Activated CD4-positive, alpha-beta T cell treated with anti-CD3 and anti-CD28 coated beads, Interleukin-10, Interleukin-2, amounts not matched to agents 100 ng/mL and 50 ng/mL, durations not matched to agents 16 hours and 8 hours (primary cell): Measurements from ENCODE around the gene HIPK1.

Experiments used
- DNase-seq: peaks from one replicate; pipeline ENCODE4 v3.0.0-alpha.2; 2020

HIPK1 gene

DNA sequence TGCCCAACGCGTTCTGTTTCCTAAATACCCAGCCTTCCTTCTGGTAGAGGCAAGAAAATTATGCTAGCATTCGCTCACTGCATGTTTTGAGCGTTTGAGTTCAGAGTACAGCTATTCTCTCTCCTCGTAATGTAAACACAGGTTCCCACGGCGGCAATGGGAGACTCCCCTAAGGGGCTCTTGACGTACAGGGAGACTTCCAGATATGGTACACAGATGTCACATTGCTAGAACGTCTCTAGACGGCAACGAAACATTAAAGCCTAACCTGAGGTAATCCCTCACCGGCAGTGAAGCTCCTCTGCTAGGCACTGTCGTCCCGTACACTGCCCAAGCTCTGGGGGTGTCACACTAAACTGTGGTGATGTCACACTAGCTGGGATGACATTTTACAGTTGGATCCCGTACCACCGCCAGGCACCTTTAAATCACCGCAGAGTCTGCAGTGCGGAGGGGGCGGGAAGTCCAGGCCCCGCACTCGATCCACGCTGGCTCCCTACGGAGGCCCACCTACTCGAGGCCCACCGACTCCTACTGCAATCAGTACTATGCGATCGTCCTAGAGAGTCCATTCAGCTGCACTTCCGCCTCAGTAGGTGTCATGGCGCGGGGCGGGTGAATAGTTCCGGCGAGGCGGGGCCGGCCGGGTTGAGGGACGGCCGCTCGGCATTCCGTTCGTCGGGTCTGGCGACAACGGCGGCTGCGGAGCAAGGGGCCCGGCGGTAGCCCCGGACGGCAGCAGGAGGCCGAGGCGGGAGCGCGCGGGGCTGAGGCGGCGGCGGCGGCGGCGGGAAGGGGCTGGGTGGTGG is at the start of gene HIPK1:
TSS of gene HIPK1 (plus strand) at position 384 of the 809 bp plus-strand sequence.
- peak; percentile 94 for DNase-seq

DNA sequence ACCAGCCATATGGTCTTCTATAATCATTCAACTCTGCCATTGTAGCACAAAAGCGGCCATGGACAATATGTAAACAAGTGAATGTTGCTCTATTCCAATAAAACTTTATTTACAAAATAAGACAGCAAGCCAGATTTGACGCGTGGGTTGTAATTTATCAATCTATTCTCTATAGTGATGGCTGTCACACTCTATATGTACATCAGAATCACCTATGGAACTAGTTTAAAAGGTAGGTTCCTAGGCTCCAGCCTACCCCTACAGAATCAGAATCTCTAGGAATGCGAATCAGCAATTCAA is 49.4 kb upstream of the HIPK1 start:
- no peak for DNase-seq

DNA sequence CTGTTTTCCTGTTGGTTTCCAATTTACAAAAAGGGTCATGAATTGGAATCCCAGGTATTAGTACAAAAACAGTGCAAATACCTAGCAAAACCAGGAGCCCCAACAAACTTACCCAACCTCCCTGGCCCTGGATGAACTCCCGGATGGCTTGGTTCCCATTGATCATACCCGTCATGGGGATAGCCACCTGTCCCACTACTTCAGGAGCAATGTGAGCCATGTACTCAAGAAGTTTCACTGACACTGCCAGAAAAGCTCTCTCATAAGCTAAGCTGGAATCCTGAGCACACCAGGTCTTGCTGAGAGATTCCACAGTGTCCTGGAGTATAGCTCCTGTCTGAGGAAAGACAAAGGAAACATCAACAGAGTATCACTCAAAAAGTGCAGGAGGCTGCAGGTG is 47.5 kb upstream of the HIPK1 start:
- DNase-seq: no peak

DNA sequence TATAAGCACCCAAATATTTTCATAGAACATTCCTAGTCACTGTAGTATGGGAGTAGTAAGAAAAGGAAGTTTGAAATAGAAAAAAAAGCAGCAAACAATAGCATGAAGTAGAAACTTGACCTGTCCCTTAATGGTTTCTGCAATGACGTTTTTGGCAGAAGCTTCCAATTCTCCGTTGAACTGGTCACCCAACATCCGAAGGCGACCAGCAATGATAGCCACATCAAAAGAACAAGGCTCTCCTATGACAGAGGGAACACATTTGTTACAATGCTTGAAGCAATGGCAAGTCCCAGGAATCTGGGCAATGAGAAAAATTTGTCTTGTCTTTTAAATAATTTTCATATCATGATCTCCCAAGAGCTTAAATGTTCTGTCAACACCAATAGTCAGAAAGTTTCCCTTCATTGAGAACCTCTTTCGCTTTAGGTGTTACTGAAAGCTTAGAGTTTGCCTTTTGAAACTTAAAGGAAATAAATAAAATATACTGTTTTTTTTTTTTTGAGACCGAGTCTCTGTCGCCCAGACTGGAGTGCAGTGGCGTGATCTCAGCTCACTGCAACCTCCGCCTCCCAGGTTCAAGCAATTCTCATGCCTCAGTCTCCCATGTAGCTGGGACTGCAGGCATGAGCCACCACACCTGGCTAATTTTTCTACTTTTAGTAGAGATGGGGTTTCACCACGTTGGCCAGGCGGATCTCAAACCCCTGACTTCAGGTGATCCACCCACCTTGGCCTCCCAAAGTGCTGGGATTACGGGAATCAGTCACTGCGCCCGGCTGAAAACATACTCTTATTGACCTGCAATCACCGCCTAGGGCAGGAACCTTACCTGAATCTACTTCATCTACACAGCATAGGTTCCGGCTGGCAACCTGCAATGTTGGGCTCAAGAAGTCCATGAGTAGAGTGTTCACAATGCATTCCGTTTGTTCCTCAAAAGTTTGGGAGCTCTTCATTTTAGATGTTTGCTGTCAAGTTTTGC is 42.4 kb upstream of the HIPK1 start:
- no peak for DNase-seq

DNA sequence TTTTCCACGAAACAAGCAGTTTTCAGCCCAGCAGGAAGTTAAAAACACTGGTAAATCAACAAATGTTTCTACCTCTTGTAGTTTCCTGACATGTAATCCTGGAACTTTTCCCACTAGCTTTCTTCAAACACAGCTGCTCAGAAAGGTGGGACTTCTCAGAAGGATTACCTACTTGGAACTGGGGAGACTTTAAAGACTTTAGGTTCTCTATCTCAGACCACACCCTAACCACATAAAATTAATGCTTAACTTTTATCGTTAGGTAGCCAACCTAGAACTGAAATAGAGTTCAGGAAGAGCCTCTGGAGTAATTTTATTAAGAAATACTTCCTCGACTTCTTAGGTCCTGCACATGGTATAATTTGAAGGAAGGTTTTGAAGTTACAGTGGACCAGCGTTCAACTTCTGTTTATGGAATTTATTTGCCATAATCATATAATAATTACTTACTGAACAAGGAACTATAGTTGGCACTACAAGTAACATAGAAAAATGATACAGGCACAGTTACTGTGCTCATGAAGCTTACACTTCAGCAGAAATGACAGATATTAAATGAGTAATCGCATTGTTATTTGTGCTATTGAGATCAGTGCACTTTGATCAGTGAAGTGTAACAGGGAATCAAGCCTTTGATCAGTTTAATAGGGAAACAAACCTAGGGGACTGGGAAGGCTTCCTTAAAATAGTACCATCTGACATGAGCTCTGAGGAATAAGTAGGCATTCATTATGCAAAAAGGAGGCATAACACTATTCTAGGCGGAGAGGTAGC is 41.5 kb upstream of the HIPK1 start, which contains the start of gene BCL2L15:
TSS of gene BCL2L15 (minus strand) at position 180 of the 774 bp plus-strand sequence. CDS start 206 bp downstream, outside the sequence.
- no peak for DNase-seq

DNA sequence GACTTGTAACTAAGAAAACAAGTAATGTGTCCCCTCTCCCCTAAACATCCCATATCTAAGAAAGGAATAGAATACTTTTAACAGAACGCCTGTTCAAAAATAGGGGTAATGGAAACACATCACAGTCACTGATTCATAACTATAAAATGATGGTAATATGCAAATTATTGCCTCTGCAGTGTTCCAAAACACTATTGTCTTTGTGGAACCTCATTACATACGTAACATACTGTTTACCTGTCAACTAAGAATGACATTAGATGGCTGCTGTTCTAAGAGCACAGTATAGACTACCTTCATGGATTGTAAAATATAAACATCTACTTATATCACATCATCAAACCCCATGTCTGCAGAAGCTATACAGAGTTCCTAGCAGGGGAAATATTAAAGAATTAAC is 38.3 kb upstream of the HIPK1 start:
- DNase-seq: no peak

DNA sequence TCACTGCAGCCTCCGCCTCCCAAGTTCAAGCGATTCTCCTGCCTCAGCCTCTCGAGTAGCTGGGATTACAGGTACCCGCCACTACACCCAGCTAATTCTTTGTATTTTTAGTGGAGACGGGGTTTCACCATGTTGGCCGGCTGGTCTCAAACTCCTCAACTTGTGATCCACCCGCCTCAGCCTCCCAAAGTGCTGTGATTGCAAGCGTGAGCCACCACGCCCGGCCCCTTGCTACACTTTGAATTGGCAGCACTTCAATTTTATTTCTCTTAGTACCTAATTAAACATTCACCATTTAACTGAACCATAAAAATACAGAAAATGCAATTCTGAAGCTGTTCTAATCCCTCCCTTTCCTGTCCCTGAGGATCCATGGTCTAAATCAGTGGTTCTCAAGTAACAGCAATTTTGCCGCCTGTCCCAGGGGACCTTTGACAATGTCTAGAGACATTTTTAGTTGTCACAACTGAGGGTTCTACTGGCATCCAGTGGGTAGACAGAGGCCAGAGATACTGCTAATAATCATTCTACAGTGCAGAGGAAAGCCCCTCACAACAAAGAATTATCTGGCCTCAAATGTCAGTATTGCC is 37.4 kb upstream of the HIPK1 start:
- no peak for DNase-seq

DNA sequence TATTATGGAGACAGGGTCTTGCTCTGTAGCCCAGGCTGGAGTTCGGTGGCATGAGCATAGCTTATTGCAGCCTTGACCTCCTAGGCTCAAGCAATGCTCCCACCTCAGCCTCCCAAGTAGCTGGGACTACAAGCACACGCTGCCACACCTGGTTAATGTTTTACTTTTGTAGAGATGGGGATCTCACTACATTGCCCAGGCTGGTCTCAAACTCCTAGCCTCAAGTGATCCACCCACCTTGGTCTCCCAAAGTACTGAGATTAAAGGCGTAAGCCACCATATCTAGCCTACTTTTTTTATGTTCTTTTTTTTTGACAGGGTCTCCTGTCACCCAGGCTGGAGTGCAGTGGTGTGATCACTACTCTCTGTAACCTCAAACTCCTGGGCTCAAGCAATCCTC is 35.9 kb upstream of the HIPK1 start:
- DNase-seq: no peak

DNA sequence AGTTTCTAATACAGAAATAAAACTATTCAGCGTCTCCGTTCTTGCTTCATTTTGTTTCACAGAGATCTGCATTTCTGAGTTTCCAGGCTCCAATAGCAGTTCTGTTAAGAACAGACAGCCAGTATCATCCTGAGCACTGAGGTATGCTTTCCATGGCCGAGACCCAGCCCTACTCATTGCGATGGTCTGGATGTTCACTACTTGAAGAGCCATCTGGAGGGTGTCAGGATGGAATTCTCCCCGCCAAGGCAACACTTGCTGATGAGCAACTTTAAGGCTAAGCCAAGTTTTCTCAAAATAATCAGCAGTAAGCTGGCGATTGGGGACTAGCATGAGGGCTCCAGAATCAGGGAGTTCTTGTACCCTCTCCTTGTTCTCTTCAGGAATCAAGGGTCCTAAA is 34.0 kb upstream of the HIPK1 start:
- no peak for DNase-seq

DNA sequence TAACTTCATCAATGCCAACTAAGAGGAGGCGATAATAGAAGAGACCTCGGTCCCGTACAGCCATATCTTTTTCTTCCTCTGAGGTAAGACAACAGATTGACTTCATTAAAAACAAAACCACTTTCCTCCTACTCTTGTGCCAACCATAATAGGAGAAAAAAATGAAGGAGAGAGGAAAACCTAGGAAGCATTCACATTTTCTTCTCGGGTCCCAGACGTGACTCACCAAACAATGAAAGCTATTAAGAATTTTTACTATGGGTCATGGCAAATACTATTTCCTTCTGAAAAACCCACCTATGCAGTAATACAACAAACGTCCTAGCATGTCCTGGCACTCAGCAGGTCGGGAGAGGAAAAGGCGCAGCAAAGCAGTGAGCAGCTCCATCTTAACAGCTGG is 33.2 kb upstream of the HIPK1 start:
- no peak for DNase-seq

DNA sequence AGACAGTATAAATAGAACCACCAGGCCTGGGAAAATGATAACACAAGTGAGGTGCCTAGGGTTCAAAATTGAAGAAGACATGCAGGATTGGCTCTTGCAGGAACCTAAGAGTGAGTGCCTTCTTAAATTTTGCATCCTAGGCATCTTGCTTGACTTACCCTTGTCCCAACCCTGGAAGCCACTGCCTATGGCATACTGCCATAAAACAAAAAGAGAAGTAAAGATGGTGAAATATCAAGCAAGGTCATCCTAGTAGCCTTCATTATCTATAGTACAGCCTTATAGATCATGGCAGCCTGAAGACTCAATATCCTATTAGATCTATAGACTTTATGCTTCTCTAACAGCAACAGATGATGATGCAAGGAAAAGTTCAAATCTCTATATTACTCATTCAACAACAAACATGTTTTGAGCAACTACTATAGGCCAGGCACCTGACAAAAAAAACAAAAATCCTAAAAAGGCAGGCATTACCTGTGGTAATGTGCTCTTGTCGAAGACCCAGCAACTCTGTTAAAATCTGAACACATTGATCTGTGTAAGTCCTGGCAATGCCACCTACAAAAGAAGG is 30.8 kb upstream of the HIPK1 start:
- peak; percentile 20 for DNase-seq

DNA sequence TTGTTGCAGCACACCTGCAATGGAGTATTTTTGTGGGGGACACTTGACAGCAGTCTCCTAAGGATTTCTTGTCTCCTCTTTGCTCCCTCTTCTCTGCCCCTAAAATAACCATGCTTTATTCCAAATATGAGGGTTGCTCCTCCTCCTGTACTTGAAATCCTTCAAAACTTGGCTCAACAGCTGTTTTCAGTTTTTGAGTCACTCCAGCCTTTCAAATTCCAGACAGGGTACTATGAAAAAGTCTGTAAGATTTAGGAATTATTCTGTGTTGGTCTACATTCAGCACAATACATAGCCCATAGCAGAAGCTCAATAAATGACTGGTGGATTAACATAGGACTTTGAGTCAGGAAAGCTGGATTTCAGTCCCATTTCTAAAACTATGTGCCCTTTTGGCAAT is 30.0 kb upstream of the HIPK1 start:
- DNase-seq: no peak

DNA sequence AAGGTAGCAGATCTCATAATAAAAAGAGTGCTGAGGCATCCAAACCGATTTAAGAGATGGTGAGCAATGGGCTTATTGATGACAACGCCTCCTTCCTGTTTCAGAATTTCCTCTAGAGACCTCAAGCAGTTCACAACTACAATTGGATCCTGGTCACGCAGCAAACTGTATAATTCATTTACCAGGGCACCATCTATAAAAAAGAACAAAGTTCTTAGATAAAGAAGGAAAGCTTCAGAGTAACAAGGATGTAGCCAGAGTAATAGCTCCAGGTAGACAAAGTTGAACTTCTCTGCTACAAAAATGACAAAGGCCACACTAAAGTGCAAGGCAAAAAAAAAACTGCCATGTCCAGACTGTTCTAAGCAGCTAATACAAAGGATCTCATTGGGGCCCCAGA is 27.9 kb upstream of the HIPK1 start:
- peak; percentile 21 for DNase-seq

DNA sequence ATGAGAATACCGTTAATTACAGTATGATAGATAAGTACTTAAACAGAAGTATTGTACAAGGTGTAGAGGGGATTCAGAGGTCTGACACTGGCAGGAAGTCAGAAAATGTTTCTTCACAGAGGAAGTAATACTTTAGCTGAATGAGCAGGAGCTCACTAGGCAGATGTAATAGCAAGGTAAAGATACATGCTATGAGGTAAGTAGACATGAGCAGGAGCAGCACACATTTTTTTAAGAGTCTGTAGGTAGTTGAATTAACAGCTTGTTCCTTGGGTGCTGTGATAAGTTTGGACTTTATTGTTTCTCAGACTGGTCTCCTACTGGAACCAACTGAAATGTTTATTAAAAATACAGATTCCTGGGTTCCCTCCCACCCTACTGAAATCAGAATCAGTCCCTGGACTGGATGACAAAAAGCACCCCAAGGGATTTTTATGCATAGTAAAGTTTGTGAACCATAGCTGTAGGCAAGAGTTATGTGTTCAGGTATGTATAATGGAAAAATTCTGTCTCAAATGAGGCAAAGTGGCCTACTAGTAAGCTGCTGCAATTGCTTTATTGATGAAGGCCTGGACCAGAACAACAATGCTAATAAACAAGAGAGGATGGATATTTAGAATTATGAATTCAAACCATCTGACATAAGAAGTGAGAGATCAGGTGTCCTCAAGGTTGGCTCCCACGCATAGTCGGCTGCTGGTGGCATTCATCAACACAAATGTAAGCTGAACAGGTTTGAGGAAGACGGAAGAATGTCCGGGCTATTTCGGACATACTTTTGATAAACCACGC is 25.4 kb upstream of the HIPK1 start:
- peak; percentile 28 for DNase-seq

DNA sequence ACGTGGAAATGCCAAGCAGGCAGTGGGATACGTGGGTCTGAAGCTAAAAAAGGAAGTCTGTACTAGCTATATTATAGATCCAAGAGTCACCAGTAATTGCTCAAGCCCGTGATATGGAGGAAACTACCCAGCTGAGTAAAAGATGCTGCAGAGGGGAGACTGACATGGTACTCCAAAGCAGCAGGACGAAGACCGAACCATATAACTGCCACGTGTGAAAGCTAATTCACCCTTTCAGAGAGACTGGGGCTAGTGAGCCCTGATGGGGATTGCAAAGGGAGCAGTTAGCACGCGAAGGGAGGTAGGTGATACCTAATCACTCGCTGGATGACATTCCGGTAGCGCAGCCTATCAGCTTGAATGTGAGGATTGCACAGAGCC is 24.8 kb upstream of the HIPK1 start:
- no peak for DNase-seq

DNA sequence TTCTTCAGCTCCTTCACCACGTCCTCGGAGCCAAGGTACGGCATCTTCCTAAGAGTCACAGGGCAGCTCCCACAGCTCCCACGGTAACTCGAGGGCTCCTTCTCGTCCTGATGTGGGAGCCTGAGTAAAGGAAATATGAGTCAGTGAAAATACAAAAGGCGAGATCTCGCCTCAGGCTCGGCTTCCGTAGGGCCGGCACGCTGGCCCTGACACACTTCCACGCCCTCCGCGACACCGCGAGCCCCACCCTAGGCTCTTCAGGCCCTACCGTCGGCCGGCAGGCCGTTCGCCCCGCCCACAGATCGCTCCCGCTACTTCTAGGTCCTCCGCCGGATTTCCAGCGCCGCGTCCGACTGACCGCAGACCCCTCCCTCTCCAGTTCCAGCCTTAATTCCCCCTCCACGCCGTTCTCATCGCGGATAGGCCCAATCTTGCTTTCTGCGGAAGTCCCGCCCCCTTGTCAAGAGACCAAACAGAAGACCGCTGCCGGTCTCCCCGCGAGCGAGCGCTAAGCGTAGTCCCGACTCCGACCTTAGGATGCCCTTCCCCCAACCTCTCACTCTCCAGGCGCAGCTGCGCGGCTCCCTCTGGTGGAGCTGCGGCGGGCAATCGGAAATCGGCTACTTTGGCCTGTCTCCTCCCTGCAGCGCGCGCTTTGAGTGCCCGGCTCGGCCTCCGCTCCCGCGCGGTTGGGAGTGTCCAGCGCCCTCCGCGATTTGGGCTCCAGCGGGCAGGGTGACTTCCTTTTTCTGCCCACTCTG is 24.3 kb upstream of the HIPK1 start, which contains the start of the genes AP4B1 and DCLRE1B:
TSS of gene AP4B1 (minus strand) at position 126 of the 761 bp plus-strand sequence. CDS start at position 44, 82 bp downstream.
TSS of gene DCLRE1B (plus strand) at position 653 of the 761 bp plus-strand sequence. CDS start 261 bp downstream, outside the sequence.
- peak; percentile 100 for DNase-seq

DNA sequence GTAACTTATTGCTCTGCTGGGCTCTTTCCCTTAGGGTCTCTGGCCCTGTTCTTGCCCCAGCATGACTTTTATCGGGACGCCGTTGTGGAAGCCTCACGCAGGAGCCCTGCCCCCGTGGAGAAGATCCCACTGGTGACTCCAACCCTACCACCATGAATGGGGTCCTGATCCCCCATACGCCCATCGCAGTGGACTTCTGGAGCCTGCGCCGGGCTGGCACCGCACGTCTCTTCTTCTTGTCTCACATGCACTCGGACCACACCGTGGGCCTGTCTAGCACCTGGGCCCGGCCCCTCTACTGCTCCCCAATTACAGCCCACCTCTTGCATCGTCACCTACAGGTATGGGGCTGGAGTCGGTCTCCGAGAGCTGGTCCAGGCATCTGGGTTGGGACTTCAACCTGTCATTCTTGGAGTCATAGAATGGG is 23.7 kb upstream of the HIPK1 start:
- DNase-seq: peak; percentile 40

DNA sequence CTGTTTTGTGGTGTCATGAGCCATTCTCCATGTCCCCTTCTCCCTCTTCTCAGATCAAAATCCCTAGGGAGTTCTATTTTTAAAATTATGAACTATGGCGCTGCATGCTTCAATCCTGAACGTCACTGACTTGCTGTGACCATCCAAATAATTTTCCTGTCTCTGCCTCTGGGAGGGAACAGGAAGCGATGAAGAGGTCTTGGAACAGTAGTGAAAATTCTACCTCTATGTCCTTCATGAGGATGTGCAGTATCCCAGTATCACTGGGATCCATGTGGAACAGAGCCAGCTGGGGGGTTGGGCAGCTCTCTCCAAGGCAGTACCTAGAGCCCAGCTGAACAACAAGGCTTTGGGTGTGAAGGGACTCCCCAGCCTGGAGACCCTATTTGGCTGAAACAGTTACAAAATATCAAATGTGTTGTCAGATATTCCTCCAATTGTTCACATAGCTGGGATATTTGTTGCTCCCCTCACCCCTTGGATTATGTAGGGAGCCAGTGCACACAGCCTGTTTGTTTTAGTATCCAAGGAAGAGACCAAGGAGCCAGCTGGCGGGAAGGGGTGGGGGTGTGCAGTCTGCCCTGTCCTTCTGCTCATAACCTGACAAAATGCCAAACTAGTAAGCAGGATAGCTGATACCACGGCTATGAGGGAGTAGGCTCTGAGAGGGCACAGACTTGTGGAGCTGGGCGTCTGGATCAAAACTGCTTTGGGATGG is 16.4 kb upstream of the HIPK1 start:
- no peak for DNase-seq

DNA sequence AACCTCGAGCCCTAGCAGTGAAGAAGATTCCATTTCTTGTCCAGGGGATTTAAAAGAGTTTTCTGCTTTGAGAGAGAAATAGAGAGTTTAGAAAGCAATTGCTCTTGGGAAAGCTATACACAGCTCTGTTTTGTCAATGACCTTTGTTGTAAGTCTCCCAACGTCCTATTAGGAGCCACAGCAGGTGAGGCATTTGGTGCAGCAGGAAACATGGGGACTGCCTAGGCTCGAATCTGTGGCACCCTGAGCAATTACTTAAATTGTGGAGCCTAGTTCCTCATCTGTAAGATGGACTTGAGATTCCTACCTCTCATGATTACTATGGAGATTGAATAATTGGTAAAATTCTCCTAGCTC is 15.8 kb upstream of the HIPK1 start:
- no peak for DNase-seq
